NAMALWA (cell line): ENCODE results near the gene SARDH.
"Not testable (repeated sequence)": the region's sequence is repeated elsewhere in the genome, so short reads cannot be mapped to it uniquely, and the experiment has no call there.

Experiments used
- DNase-seq: peaks from one replicate; pipeline ENCODE4 v3.0.0-alpha.2; 2015; ENCODE audit warnings: low spot score

SARDH gene

GRCh38 chr9:133775951-133776905, 38.1 kb upstream of the SARDH start:
- no peak for DNase-seq

- no peak for DNase-seq
Measured at GRCh38 chr9:133775291-133775690, 37.1 kb upstream of the SARDH start.

- DNase-seq: no peak
Measured at GRCh38 chr9:133774799-133775198, 36.6 kb upstream of the SARDH start.

- no peak for DNase-seq
Measured at GRCh38 chr9:133773889-133774655, 35.9 kb upstream of the SARDH start.

- DNase-seq: no peak
Measured at GRCh38 chr9:133772581-133772980, 34.4 kb upstream of the SARDH start.

DNA sequence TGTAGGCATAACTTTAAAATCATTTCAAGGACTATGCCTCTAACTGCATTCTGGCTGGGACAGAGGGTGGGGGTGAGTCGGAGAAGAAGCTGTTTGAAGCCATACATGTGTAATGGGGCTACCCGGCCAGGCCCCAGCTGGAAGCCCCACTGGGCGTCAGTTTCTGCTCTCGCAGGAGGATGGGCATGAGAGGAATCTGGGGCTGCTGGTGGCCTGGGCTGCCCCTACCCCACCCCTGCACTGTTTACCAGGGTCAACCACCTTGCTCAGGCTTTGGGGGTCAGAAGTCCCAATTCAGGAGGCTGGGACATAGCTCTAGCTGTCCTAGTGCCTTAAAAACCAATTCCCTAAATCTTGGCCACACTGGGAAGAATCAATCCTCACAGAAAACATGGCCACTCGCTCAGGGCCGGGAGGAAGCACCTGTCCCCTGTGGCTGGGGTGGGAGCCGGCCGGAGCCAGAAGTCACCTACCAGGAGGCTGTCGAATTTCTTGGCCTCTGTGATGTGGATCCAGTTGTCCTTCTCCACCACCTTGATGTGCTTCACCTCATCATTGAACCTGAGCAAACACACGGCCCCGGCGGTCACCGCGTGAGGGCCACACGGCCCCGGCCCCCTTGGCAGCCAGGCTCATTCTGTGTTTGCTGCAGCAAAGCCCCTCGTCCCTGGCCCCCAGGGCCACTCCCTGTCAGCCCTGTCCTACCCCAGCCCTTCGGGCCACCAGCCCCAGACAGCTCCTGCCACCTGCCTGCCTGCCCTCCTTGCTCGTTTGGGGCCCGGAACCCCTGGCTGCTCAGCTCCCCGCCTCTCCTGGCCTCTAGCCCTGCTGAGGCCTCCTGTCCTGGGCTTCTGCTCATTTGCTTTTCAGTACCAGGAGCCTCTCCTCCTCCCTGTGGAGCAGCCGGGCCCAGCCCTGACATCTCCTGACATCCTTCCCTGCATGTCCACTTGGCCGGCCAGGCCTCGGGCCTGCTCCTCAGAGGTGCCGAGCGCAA, 33.6 kb upstream of the SARDH start:
- DNase-seq: no peak

- DNase-seq: no peak
Measured at GRCh38 chr9:133770076-133770777, 32.1 kb upstream of the SARDH start.

GRCh38 chr9:133769511-133770075, 31.4 kb upstream of the SARDH start:
- DNase-seq: no peak

GRCh38 chr9:133768859-133769510, 30.8 kb upstream of the SARDH start:
- peak; percentile 49 for DNase-seq

- DNase-seq: no peak
Measured at GRCh38 chr9:133768371-133768858, 30.3 kb upstream of the SARDH start.

GRCh38 chr9:133767625-133768024, 29.5 kb upstream of the SARDH start:
- no peak for DNase-seq

GRCh38 chr9:133767008-133767407, 28.9 kb upstream of the SARDH start:
- no peak for DNase-seq

DNA sequence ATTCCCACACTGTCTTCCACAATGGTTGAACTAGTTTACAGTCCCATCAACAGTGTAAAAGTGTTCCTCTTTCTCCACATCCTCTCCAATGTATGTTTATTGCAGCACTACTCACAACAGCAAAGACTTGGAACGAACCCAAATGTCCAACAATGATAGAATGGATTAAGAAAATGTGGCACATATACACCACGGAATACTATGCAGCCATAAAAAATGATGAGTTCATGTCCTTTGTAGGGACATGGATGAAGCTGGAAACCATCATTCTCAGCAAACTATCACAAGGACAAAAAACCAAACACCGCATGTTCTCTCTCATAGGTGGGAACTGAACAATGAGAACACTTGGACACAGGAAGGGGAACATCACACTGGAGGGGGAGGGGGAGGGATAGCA, 28.1 kb upstream of the SARDH start:
- DNase-seq: not testable (repeated sequence)

- no peak for DNase-seq
Measured at GRCh38 chr9:133763272-133764183, 25.4 kb upstream of the SARDH start.

DNA sequence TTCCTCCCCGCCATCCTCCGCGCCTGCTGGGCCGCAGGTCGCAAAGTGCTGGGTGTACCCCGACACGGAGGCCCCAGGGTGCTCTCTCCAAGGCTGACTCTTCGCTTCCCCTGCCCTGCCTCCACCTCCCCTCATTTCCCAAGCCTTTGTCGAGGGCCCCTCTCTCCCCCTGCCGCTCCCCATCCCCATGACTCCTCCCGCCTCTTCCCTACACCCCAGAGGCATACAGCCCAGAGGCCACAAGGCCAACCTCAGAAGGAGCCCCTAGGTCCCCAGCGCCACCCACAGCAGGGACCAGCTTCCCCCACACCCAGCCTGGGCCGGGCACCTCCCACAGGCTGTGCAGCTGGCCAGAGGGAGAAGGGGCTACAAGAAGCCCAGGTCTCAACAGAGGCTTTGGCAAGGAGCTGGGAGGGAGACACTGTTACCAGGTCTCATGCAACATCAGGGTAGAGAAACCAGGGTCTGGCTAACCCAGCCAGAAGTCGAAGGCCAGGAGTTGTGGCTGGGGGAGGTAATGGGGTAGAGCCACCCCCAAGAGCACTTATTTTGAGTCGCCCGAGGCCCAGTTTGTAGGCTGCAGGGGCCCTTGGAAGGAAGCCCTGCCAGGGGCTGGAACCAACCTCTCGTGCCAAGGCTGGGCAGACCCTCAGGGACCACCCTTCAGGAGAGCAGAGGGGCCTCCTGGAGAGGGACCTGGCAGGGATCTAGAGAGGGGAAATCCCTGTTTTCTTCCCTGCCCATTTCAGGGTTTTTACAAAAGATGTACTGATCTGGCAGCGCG, 24.5 kb upstream of the SARDH start:
- no peak for DNase-seq

- no peak for DNase-seq
Measured at GRCh38 chr9:133761641-133762248, 23.6 kb upstream of the SARDH start.

- DNase-seq: no peak
Measured at GRCh38 chr9:133760713-133761290, 22.6 kb upstream of the SARDH start.
